Activated T-helper 1 cell treated with Interleukin-2 at 50 U/mL for 16 hours (primary cell): ENCODE measurements around the gene CBX2.
"Not testable (repeated sequence)": the region's sequence is repeated elsewhere in the genome, so short reads cannot be mapped to it uniquely, and the experiment has no call there.

Experiments
- DNase-seq: peaks from one replicate; pipeline ENCODE4 v3.0.0-alpha.2; 2020; ENCODE audit warnings: low read depth

CBX2 gene

GRCh38 chr17:79769570-79770506 is 8.1 kb upstream of the CBX2 start:
- no peak for DNase-seq

- no peak for DNase-seq
These were observed 6.7 kb upstream of the CBX2 start for GRCh38 chr17:79771276-79771675.

- DNase-seq, result not testable (repeated sequence)
These were observed 5.2 kb upstream of the CBX2 start for GRCh38 chr17:79772726-79773125.

- DNase-seq, result no peak
These were observed 3.4 kb upstream of the CBX2 start for GRCh38 chr17:79774561-79774975.

GRCh38 chr17:79775632-79776031 is 2.3 kb upstream of the CBX2 start:
- no peak for DNase-seq

- no peak for DNase-seq
These were observed 1.4 kb upstream of the CBX2 start for GRCh38 chr17:79776376-79777119.

GRCh38 chr17:79777120-79777893 is 641 bp upstream of the CBX2 start:
- no peak for DNase-seq

- no peak for DNase-seq
These were observed 646 bp downstream of the CBX2 start for GRCh38 chr17:79778504-79779083.

- no peak for DNase-seq
These were observed 1.2 kb downstream of the CBX2 start for GRCh38 chr17:79779084-79779529.

GRCh38 chr17:79779661-79780365 is 1.9 kb downstream of the CBX2 start:
- DNase-seq, result no peak

- DNase-seq, result no peak
These were observed 3.2 kb downstream of the CBX2 start for GRCh38 chr17:79781012-79781650.

- no peak for DNase-seq
These were observed 4.0 kb downstream of the CBX2 start for GRCh38 chr17:79781736-79782575.

- DNase-seq, result no peak
These were observed 5.9 kb downstream of the CBX2 start for GRCh38 chr17:79783891-79784290.

- DNase-seq, result no peak
These were observed 6.5 kb downstream of the CBX2 start for GRCh38 chr17:79784353-79785016.

- no peak for DNase-seq
These were observed 7.3 kb downstream of the CBX2 start for GRCh38 chr17:79785017-79785899.

GRCh38 chr17:79785900-79786810 is 8.2 kb downstream of the CBX2 start:
- no peak for DNase-seq
